ENCODE results near the gene ATP1A2.
A peak's percentile ranks its signal among the peaks of the same experiment; 100 is the strongest.
"Not testable (repeated sequence)": the region's sequence is repeated elsewhere in the genome, so short reads cannot be mapped to it uniquely, and the experiment has no call there.

ATP1A2 gene

DNA sequence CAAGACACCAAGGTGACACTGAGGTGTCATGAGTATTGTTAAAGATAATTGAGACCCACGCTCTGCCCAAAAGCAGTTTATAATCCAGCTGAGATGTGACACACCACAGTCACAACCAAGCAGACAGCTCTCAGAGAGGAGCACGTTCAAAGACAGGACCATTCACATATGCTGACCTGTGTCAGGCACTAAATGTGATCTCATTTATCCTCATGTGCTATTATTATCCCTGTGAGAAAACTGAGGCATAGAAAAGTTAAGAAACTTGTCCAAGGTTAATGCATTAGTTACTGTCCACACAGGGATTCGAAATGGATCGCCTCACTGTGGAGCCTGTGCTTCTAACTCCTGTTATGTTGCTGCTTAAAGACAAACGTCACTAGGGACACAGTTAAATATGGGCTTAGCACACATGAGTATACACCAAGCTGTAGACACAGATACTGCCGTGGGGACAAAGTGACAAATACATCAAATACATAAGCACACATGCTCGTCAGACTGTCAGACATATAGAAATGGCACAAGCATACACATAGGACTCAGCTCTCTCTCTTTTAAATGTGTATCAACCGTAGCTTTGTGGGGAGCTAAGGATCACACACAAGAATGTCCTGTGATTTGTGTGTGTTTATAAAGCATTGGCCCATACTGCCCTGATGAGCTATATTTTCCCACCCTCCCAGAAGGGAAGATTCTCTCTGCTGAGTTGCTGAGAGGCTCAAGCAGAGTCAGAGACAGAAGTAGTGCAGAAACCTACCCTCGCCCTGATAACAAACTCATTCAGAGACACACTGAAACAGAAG, 13.6 kb upstream of the ATP1A2 start:
- DNase-seq = no peak

DNA sequence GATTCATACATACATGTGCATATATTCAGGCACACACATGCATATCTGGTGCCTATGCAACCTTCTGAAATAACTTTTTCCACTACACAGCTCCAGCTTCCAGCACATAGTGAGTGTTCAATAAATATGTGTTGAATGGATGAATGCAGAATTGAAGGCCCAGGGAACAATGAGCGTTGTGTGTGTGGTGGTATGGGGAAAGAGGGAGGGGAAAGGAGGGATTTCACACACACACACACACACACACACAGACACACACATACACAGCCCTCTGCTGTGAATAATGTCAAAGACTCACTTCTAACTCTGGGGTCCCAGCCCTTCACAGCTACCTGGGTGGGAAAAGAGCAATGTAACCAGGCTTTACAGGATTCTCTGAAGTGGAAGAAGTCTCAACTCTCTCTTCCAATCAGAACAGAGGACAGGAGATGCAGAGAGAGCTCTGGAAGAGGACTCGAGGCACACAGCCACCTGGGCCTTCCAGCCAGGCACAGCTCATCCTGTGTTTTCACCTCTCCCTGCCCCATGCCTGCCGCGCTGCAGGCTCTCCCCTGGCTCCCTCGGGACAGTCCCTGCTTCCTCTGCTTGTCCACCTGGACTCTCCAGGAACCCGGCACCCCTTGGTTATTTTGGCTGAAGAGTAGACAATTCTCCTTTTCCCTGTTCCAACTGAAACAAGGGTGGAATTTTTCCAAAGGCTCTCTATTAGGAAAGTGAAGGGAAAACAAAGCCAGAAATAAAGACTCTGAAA, 11.7 kb upstream of the ATP1A2 start:
- DNase-seq = no peak

DNA sequence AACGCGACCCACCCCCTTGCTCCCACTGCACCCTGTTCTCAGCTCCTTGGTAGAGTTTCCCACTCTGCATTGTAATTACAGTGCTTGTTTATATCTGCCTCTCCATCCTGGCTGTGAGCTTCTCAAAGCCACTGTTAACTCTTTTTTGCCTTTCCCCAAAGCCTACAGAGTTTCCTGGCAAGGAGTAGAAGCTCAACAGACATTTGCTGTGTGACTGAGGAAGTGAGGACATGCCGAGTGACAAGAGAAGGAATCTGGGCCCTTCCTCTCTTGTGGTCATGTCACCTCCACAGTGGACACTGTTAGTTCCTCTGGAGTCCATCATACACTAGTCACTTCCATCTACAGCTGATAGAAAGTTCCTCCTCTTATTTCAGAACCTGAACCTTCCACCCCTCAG, 11.1 kb upstream of the ATP1A2 start:
- DNase-seq = no peak

DNA sequence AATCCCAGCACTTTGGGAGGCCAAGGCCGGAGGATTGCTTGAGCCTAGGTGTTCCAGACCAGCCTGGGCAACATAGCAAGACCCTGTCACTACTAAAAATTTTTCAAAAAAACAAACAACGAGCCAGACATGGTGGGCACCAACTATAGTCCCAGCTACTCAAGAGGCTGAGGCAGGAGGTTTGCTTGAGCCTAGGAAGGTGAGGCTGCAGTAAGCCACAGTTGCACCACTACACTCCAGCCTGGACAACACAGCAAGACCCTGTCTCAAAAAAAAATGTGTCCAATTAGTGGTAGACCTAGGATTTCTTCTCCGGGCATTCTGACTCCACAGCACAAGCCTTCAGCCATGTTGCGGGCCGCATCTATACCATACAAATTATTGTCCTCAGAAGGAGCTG, 10.4 kb upstream of the ATP1A2 start:
- no peak for DNase-seq

DNA sequence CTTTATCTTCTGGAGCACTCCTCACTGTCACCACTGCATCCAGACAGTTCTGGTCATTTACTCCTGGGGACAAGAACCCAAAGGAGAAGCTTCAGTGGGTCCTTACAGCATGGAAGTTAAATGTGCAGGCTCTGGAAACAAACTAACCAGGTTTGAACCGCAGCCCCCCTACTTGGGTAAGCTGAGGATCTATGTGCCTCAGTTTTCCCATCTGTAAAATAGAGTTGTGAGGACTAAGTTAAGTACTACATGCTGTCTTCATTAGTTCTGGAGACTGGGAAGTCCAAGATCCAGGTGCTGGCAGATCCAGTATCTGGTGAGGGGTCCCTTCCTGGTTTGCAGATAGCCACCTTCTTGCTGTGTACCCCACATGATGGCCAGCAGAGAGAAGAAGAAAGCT, 8.0 kb upstream of the ATP1A2 start:
- DNase-seq = no peak

DNA sequence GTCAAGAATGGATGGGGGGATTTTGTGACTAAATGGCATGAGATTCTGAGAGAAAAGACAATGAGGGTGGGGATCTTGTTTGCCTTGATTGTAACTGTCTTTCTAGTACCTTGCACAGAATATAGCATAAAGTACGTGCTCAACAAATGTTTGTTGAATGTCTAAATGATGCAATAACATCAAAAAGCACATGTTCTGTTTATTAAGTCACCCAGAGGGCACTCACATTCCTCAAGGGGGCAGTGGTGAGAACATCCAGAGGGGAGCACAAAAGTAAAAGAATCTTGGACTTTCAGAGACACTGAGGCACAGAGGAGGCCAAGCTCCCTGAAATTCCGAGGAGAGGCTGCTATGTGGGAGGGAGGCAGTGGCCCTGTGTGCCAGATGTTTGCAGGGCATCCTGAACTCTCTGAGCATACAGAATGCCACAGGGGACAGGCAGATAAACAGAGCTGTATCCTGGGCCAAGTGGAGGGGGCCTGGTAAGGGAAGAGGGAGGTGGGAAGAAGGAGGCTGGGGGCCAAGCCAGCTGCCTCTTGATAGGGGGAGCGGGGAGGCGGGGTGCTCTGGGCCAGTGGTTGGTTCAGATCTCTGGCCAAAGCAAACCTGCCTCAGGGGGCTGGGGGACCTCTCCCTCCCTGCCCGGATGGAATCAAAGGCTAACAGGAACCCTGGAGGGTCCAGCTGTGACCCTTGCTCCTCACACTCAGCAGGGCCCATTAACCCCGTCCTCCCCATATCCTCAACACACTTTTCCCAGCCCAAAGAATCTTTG, 6.5 kb upstream of the ATP1A2 start:
- peak; percentile 26 to 48 for DNase-seq

DNA sequence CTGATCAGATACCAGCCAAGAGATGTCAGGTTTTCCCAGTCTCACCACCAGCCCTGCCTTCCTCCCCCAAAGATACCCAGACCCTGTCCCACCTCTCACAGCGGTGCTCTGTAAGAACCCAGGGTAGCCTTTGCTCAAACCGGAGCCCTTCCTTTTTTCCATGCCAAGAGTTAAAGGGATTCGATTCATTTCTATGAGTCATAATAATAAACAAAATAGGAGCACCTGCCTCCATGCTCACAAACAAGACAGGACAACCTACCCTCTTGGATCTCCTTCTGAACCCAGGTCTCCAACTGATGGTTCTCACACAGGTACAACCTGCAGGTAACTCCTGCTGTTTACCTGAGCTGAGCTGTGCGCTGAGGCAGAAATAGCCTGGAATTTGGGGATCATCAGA, 5.9 kb upstream of the ATP1A2 start:
- DNase-seq = no peak

DNA sequence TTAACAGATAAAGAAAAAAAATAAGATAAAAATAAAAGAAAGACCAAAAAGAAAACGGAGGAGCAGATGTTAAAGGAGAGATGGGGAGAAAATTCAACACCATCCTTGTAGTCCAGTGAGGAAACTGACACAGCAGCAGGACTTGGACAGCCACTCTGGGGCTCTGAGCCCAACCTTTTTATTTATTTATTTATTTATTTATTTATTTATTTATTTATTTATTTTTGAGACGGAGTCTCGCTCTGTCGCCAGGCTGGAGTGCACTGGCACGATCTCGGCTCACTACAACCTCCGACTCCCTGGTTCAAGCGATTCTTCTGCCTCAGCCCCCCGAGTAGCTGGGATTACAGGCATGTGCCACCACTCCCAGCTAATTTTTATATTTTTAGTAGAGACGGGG, 4.1 kb upstream of the ATP1A2 start:
- DNase-seq = not testable (repeated sequence)

DNA sequence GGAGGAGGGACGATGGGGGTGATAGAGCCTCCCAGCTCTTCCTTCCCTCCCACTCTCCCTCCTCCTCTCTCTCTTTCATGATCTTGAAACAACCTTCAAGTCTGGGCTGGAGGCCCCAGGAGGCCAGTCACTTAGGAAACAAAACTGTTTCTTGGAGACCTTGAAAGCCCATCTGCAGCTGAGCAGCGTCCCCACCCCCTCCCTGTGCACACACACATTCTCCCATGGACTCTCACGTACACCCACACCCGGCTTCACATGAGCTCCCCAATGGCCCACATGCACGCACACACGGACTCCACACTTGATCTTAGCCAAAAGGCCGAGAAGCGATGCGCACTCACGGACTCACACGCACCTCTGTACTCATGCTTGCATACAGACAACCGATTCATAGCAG, 3.2 kb upstream of the ATP1A2 start:
- no peak for DNase-seq

DNA sequence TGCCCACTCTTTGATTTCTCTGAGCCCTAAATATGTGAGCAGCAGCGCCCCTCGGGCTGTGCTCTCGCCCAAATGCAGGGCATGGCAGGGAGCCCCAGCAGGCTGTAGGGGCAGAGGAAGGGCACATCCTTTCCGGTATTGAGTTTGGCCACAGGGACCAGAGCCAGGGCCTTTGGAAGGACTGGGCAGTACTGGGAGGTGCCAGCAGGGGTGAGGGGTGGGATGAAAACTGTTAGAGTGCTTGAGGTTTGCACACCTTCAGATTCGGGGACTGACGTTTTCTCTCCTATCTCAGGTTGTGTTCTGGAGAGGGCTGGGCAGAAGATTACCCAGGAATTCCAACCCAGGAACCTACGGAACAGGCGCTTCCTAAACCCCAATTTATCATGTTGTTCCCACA, 2.2 kb upstream of the ATP1A2 start:
- no peak for DNase-seq

DNA sequence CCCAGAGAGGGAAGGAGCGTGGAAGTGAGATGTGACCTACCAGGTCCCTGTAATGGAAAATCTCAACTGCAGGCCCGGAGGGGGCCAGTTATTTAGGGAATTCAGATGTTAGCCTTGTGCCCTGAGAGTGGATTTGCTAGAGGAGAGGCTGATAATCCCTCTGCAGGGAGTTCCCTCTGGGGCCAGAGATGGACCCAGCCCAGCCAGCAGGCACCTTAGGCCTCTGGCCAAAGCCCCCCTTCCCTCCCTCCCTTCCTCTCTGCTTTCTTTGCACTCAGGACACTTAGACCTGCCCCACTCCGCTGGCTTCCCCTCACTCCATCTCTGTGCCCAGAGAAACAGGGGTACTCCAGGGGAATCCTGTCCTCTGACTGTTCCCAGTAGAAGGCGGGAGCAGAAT, 1.5 kb upstream of the ATP1A2 start:
- DNase-seq = no peak

DNA sequence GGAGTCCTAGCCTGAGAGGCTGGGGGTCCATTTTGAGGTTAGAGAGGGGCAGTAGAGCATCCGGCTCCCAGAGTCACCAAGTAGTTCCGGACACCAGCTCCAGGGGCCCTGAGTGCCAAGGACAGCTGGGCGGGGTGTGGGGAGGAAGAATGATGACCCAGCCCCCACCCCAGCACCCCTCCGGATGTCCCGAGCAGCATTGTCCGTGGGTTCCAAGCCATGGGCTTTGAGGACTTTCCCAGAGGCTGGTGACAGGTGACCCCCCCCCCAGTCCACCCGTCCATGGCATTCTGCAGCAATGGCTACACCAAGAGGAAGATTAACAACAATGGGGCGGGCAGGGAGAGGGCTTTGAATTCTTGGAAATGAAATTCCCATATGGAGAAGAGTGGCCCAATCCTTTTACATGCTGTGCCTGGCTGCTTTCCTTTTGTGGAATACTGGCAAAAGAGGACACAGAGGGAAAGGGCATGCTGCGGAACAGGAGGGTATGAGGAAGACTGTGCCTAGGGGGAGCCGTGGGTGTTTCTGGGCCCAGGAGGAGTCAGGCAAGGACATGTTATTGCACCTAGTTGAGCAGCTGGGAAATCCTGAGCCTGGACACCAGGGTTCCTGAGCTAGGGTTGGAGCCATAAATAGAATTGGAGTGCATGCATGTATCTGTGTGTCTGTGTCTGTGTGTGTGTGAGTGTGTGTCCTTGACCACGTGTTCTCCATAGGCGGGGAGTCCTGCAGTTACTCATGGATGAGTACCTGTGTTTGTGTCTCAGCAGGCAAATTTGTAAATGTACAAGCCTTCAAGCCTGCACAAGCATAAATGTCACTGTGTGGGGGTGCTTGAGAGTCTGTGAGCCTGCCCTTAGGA, 956 bp downstream of the ATP1A2 start:
- no peak for DNase-seq

DNA sequence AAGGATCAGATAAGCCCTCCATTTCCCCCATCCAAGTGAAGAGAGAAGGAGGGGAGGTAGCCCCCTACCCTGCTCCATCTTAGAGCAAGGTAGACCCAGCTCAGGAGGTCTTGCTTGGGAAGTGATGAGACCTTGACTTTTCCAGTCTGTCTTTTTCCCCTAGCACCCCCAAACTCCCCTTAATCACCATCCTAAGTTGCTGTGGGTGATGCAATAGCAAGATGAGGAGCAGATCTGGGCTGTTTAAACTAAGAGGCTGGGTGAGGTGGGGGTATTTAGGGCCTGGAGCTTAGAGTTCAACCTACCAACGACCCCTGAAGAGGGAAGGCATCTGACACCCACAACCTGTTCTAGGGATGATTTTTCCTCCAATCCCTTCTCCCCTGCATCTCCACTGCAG, 1.7 kb downstream of the ATP1A2 start:
- no peak for DNase-seq

DNA sequence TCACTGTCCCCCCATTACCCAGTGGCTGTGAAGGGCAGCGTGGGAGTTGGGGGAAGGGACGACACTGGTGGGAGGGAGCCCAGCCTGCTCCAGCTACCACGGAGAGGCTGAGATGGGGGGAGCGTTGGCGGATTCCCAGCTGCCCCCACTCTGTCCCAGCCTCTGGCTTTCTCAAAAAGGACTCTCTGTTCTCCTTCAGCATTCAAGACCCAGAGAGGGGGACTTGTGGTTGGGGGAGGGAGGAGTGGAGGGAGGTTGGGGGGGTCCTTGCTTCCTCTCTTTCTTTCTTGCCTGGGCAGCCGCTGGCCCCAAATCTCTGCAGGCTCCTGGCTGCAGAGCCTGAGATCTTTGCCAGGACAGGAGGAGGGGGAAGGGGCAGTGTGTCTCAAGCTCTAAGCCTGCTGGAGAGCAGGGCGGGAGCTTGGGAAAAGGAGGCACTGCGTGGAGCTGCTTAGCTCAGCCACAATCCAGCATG, 2.2 kb downstream of the ATP1A2 start:
- DNase-seq = no peak

DNA sequence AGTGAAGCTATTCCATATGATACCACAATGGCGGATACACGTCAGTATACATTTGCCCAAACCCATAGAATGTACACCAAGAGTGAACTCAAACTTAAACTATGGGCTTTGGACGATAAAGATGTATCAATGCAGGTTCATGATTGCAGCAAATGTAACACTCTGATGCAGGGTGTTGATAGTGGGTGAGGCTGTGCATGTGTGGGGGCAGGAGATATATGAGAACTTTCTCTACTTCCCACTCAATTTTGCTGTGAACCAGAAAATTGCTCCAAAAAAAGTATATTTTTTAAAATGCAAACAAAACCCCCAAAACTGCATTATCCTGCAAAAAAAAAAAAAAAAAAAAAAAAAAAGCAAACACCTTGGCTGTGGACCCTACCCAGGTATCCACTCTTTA, 3.4 kb downstream of the ATP1A2 start:
- no peak for DNase-seq

DNA sequence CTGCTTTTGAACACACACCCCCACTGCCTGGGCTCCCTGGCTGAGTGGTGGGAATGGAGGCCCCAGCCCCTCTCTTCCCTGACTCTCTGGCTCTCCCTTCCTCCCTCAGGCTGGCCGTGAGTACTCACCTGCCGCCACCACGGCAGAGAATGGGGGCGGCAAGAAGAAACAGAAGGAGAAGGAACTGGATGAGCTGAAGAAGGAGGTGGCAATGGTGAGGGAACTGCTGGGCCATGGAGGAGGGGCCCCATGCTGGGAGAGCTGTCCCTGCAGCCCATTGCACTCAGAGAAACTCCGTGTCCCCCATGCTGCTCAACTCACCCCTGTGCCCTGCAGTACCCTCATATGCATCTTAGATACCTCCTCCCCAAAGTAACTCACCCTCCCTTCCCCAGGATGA, 5.2 kb downstream of the ATP1A2 start:
- no peak for DNase-seq

DNA sequence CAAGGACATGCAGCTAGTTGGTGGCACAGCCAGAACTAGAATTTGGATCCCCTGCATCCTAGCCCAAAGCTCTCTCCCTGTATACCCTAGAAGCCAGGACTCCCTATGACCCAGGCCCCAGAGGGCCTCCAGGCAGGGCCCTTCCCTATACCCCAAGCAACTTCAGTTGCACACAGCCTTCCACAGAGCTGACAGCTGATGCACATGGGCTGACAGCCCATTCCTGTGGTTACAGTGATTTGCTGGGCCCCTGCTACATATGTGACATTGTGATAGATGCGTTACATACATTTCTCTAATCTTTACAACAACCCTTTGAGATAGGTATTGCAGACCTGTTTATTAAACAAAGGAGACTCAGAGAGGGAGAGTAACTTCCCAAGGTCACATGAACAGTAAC, 5.8 kb downstream of the ATP1A2 start:
- DNase-seq = no peak

DNA sequence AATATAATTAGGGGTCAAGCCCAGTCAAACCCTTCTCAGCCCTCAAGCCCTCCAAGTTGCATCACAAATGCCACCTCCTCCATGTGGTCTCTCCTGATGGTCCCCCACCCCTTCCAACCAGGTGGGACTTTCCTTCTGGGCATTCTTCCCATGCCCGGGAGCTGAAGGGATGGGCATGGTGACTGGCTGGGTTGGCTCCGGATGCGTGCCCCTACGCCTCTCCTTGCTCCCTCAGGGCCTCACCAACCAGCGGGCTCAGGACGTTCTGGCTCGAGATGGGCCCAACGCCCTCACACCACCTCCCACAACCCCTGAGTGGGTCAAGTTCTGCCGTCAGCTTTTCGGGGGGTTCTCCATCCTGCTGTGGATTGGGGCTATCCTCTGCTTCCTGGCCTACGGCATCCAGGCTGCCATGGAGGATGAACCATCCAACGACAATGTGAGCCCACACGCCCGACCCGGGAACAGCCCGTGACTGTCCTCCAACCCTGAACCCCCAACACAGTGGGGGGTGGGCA, 7.5 kb downstream of the ATP1A2 start:
- no peak for DNase-seq

DNA sequence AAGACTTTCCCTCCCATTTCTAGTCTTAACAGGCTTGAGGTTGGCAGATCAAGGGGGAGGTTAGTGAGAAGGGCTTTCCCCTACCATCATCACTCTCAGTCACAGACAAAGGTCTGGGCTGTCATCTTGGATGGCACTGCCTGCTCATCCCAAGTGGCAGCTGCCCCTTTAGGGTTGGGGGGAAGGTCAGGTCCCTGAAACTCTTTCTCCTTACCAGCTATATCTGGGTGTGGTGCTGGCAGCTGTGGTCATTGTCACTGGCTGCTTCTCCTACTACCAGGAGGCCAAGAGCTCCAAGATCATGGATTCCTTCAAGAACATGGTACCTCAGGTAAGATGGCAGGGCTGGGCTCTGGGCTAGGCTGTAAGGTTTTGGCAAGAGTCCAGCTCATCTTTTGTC, 8.2 kb downstream of the ATP1A2 start:
- DNase-seq = no peak

DNA sequence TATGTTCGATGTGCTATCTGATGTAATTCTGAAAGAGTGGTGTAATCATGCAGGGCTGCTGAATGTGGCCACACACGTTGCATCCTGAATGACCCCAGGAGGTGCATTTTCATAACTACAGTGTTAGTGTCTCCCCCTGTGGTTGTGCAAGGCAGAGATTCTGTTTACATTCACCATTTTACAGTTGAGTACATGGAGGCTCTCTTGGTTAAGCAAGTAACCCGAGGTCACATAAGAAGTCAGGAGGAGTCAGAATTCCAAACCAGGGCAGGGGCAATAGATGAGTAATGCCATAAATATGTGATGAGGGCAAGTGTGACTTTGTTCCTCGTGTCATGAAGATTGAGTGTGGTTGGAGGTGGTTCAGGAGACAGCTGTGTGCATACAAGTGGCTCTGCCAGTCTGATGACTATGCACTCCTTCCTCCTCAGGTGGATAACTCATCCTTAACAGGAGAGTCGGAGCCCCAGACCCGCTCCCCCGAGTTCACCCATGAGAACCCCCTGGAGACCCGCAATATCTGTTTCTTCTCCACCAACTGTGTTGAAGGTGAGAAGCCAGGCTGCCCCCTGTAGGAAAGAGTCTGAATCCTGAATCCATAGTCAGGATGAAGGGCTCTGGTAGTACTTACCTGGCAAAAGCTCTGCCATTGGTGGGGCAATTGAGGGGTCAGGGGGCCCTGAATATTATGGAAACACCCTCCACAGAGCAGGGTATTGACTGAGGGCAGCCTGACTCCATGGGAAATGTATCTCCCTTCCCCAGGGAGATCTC, 9.3 kb downstream of the ATP1A2 start:
- DNase-seq = no peak

DNA sequence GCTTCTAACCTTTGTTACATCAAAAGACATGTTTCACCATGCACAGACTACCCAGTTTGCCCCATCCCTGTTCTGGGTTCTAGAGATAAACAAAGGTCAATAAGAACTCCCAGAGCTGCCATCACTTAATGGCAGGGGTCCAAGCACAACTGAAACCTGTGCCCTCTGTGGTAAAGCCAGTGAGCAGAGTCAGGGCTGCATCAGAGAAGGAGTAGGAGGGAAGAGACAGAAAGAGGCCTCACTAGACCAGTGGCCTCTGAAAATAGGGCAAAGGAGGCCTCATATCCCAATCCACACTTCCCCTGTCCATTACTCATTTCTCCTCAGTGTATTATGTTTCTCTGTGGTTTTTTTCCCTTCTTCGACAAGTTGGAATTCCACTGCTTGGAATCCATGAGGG, 10.2 kb downstream of the ATP1A2 start:
- no peak for DNase-seq

DNA sequence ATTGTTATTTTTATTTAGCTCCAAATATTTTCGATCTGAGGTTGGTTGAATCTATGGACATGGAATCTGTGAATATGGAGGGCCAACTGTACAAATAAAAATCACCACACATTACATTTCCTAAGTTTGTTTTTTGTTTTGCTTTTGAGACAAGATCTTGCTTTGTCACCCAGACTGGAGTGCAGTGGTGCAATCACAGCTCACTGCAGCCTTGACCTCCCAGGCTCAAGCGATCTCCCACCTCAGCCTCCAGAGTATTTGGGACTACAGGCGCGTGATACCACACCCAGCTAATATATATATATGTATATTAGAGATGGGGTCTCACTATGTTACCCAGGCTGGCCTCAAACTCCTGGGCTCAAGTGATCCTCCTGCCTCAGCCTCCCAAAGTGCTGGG, 10.8 kb downstream of the ATP1A2 start:
- not testable (repeated sequence) for DNase-seq

All from stimulated activated CD4-positive, alpha-beta T cell treated with anti-CD3 and anti-CD28 coated beads, Interleukin-2, amount 100 ng/mL, for 24 hours (primary cell).